Measurements from ENCODE around the gene DENND4C. TPM values are rescaled to one million over a fixed set of nuclear protein-coding genes. Genes with fewer than 3 reads are reported as not detected.

Gene DENND4C
- total and polyA plus RNA-seq, 2 of the 4 experiments (the other 2 are of a cell fraction) = 9.0 to 32.6 TPM

DNA sequence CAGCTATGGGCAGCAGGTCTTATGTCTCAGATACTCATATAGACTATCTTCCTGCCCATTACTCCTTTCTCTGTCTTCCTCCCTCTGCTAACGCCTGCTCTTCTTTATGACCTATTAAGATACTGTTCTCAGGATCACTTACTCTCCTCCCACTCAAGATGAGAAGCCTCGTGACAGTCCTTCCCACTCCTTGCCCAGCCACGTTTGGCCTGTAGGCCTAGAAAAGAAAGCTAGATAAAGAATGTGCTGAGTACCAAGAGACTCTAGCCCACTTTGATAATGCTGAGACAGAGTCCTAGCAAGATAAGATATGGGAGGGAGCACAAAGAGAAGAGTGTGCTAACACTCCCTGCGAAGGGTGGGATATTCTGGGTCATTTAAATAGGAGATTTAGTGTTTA, 6.8 kb upstream of the DENND4C start:
- Histone ChIP-seq H3K4ac (ENCODE audit: low read depth, low read length) (no peak overlapping the region), H2AFZ (replicated peaks; ENCODE audit: low read length, poor library complexity) (no peak overlapping the region), H3K27me3 (ENCODE audit: control insufficient read depth, insufficient read depth, low read length) (no peaks in the 10 kb centered on the region), H3K9ac (ENCODE audit: low read depth, low read length) (no peak overlapping the region), H2BK120ac (ENCODE audit: low read depth, low read length) (no peak overlapping the region), H2BK5ac (ENCODE audit: low read depth, low read length, poor library complexity, severe bottlenecking) (no peak overlapping the region), H3K4me3 (ENCODE audit: insufficient read depth, low read depth, low read length) (no peak overlapping the region), H3K56ac (ENCODE audit: extremely low read depth, insufficient read depth, low read length) (no peak overlapping the region), H3K79me1 (ENCODE audit: low read depth in 1 of 2, low read length in 2 of 2) (no peaks in the 10 kb centered on the region), H3K14ac (replicated peaks; ENCODE audit: low read depth, low read length) (no peak overlapping the region), H4K8ac (ENCODE audit: low read depth in 2 of 2, low read length in 2 of 2) (no peak overlapping the region), H3K4me2 (ENCODE audit: low read depth, low read length) (no peak overlapping the region), H3K27ac (ENCODE audit: insufficient read depth, low read length) (no peak overlapping the region), H3K4me1 (ENCODE audit: control insufficient read depth, insufficient read depth, low read length) (no peaks in the 10 kb centered on the region), H3K23ac (ENCODE audit: low read depth, low read length) (no peak overlapping the region), H3K18ac (ENCODE audit: low read depth, low read length) (no peak overlapping the region), H4K91ac (ENCODE audit: insufficient read depth, low read depth, low read length) (no peak overlapping the region), H2AK5ac (ENCODE audit: low read depth, low read length) (no peak overlapping the region), H3K9me1 (ENCODE audit: insufficient read depth, low read length) (no peaks in the 10 kb centered on the region), H4K5ac (ENCODE audit: low read depth, low read length) (no peak overlapping the region), H3K9me3 (ENCODE audit: control insufficient read depth, insufficient read depth, low read length) (no peaks in the 10 kb centered on the region), H2BK20ac (ENCODE audit: low read depth, low read length) (no peak overlapping the region), H4K20me1 (ENCODE audit: insufficient read depth, low read length) (no peaks in the 10 kb centered on the region), H3K36me3 (ENCODE audit: control insufficient read depth, insufficient read depth, low read length) (no peaks in the 10 kb centered on the region), H2BK15ac (ENCODE audit: low read depth, low read length) (no peak overlapping the region), H2AK9ac (replicated peaks; ENCODE audit: low read depth, low read length, poor library complexity) (no peak overlapping the region)
- ChIA-PET POLR2A (ENCODE audit: unreplicated experiment) (interaction anchor here (0.6 kb wide), 1 partner anchor 36 kb away, joined by 5 read pairs; no protein-coding TSS in a partner anchor), CTCF (no interaction called here)
- no TSS peak for BruUV-seq (replicated peaks)
- no peak for ATAC-seq (ENCODE audit: low read depth)
- in situ Hi-C loops (cut with MboI; ENCODE audit: low sequenced_read_pairs) (no loop called here), dilution Hi-C loops (cut with HindIII; ENCODE audit: low sequenced_read_pairs, unreplicated experiment) (no loop called here), intact Hi-C loops (cut with micrococcal nuclease) (no loop called here)
- TF ChIP-seq MAFK (IDR thresholded peaks at IDR 0.05; ENCODE audit: low read depth, low read length) = no peak
- no peak for TF ChIP-seq MXI1 (IDR thresholded peaks at IDR 0.05; ENCODE audit: borderline replicate concordance, low read depth, low read length)
- no peak for TF ChIP-seq RCOR1 (IDR thresholded peaks at IDR 0.05; ENCODE audit: insufficient replicate concordance, low read length)
- TF ChIP-seq USF2 (IDR thresholded peaks at IDR 0.05; ENCODE audit: low read depth, low read length) = no peak
- TF ChIP-seq POLR2A (IDR thresholded peaks at IDR 0.05; ENCODE audit: low read depth, low read length) = no peak
- no peak for TF ChIP-seq CTCF (conservative IDR thresholded peaks at IDR 0.05; ENCODE audit: low read depth, low read length)
- no peak for TF ChIP-seq SMC3 (IDR thresholded peaks at IDR 0.05; ENCODE audit: low read depth, low read length)
- no peak for TF ChIP-seq NFE2L2 (IDR thresholded peaks at IDR 0.05; ENCODE audit: low read depth, low read length)
- TF ChIP-seq RFX5 (IDR thresholded peaks at IDR 0.05; ENCODE audit: low read depth, low read length) = no peak
- no peak for TF ChIP-seq MAZ (IDR thresholded peaks at IDR 0.05; ENCODE audit: borderline replicate concordance, low read depth, low read length)
- no peak for TF ChIP-seq CEBPB (IDR thresholded peaks at IDR 0.05; ENCODE audit: low read depth, low read length)
- TF ChIP-seq FOS (IDR thresholded peaks at IDR 0.05; ENCODE audit: low read depth, low read length) = no peak
- no peak for TF ChIP-seq RAD21 (IDR thresholded peaks at IDR 0.05; ENCODE audit: low read length)
- TF ChIP-seq, protein P1, sequence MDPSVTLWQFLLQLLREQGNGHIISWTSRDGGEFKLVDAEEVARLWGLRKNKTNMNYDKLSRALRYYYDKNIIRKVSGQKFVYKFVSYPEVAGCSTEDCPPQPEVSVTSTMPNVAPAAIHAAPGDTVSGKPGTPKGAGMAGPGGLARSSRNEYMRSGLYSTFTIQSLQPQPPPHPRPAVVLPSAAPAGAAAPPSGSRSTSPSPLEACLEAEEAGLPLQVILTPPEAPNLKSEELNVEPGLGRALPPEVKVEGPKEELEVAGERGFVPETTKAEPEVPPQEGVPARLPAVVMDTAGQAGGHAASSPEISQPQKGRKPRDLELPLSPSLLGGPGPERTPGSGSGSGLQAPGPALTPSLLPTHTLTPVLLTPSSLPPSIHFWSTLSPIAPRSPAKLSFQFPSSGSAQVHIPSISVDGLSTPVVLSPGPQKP (IDR thresholded peaks at IDR 0.05; ENCODE audit: borderline replicate concordance, low read depth, low read length) = no peak
- TF ChIP-seq BHLHE40 (IDR thresholded peaks at IDR 0.05; ENCODE audit: low read depth, low read length) = no peak
- TF ChIP-seq CHD1 (IDR thresholded peaks at IDR 0.05; ENCODE audit: low read depth, low read length) = no peak
- no peak for DNase-seq
- 67% methylated on average over 1 of the region's 4 CpGs; no CpG with 5 or more reads in 1 of the 2 experiments for WGBS, 2 experiments (ENCODE audit: extremely low coverage in 2 of 2, insufficient read length in 1 of 2)

Data from IMR-90 (cell line).